ENCODE results near the gene GLI2.

DNA sequence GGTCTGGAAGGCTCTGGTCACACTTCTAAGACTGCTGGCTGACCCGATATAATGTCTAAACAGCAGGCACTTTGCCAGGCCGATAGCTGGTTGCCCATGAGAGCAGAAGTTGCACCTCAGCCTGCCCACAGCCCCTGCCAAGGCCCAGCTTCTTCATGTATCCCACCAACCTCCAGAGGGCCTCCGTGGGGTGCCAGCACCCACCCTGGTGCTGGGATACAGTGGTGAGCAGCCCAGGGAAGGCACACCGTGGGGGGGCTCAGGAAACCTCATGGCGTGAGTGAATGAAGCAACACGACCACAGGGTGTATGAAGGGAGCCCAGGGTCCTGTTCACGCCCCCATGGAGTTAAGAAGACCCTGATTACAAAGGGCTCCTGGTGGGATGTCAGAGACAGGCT lies 16.2 kb upstream of the GLI2 start:
- TF ChIP-seq, protein P1, sequence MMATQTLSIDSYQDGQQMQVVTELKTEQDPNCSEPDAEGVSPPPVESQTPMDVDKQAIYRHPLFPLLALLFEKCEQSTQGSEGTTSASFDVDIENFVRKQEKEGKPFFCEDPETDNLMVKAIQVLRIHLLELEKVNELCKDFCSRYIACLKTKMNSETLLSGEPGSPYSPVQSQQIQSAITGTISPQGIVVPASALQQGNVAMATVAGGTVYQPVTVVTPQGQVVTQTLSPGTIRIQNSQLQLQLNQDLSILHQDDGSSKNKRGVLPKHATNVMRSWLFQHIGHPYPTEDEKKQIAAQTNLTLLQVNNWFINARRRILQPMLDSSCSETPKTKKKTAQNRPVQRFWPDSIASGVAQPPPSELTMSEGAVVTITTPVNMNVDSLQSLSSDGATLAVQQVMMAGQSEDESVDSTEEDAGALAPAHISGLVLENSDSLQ (IDR thresholded peaks at IDR 0.05), result no peak
- TF ChIP-seq HDGF (IDR thresholded peaks at IDR 0.05; ENCODE audit: borderline replicate concordance) (no peak), BHLHE40 (IDR thresholded peaks at IDR 0.05; ENCODE audit: borderline replicate concordance) (no peak), FOXK2 (IDR thresholded peaks at IDR 0.05) (no peak), SUZ12 (IDR thresholded peaks at IDR 0.05) (no peak), SP1 (IDR thresholded peaks at IDR 0.05) (no peak), ZNF384 (IDR thresholded peaks at IDR 0.05) (no peak)
